A673 (cell line): Measurements from ENCODE around the gene TCEA3. TPM values are rescaled to one million over a fixed set of nuclear protein-coding genes. Genes with fewer than 3 reads are reported as not detected.

Experiments used
- BruUV-seq: library from RNA; stranded (reverse); fragments of 400-500 nt; replicated peaks from 2 replicates; lab custom pipeline; 2021; lab: Mats Ljungman, UMichigan
- CTCF ChIA-PET: fragments of 300-600 bp; sonication (Branson Sonifier 250); formaldehyde crosslinking; loops from one replicate; lab custom pipeline; 2022; ENCODE audit warnings: antibody characterized with exemption; lab: Charles Lee
- POLR2A ChIA-PET: fragments of 300-600 bp; sonication (Branson Sonifier 250); formaldehyde crosslinking; loops from one replicate; lab custom pipeline; 2022; ENCODE audit warnings: antibody characterized with exemption; ENCODE audit not compliant: low non-redundant PET; lab: Charles Lee
- DNase-seq: peaks from one replicate; pipeline ENCODE4 v3.0.0-alpha.2; 2015; ENCODE audit warnings: low spot score
- H3K27ac ChIP-seq: fragments of 200-600 bp; sonication (generic); 2 replicates; pipeline ENCODE4 v1.5.1; 2016; ENCODE audit warnings: mixed run types, low read depth, mild to moderate bottlenecking, mixed read lengths, antibody characterized with exemption, low read length; ENCODE audit not compliant: poor library complexity, severe bottlenecking
- H3K27me3 ChIP-seq: fragments of 200-600 bp; sonication (generic); replicated peaks from 2 replicates; pipeline ENCODE4 v1.6.1; 2017; ENCODE audit warnings: mixed run types, low read depth, mild to moderate bottlenecking, mixed read lengths, antibody characterized with exemption, low read length; ENCODE audit not compliant: insufficient read depth, poor library complexity
- H3K36me3 ChIP-seq: fragments of 200-600 bp; sonication (generic); 2 replicates; pipeline ENCODE4 v1.6.1; 2016; ENCODE audit warnings: mixed run types, mild to moderate bottlenecking, mixed read lengths, antibody characterized with exemption, low read length; ENCODE audit not compliant: insufficient read depth, poor library complexity, severe bottlenecking
- H3K4me1 ChIP-seq: fragments of 200-600 bp; sonication (generic); 2 replicates; pipeline ENCODE4 v1.6.1; 2017; ENCODE audit warnings: mixed run types, mild to moderate bottlenecking, mixed read lengths, antibody characterized with exemption, low read length; ENCODE audit not compliant: insufficient read depth, poor library complexity, severe bottlenecking
- H3K4me3 ChIP-seq: fragments of 200-600 bp; sonication (generic); 2 replicates; pipeline ENCODE4 v1.5.1; 2016; ENCODE audit warnings: low read depth, mixed run types, mild to moderate bottlenecking, mixed read lengths, low read length; ENCODE audit not compliant: poor library complexity, severe bottlenecking
- H3K9me3 ChIP-seq: fragments of 200-600 bp; sonication (generic); 2 replicates; pipeline ENCODE4 v1.6.1; 2016; ENCODE audit warnings: mixed run types, low read depth, mild to moderate bottlenecking, mixed read lengths, antibody characterized with exemption, low read length; ENCODE audit not compliant: poor library complexity, severe bottlenecking
- EZH2 ChIP-seq: fragments of 200-600 bp; sonication (generic); IDR thresholded peaks from 2 replicates; pipeline ENCODE4 v1.6.1; 2017; ENCODE audit warnings: borderline replicate concordance, low read depth, mild to moderate bottlenecking, mixed read lengths, antibody characterized with exemption, low read length; ENCODE audit not compliant: poor library complexity, severe bottlenecking
- intact Hi-C: fragments of 100-400 bp; cut with micrococcal nuclease; formaldehyde crosslinking; loops from one replicate; pipeline ENCODE4 v1.10.0; 2022; ENCODE audit not compliant: unreplicated experiment
- total RNA-seq: library from RNA; stranded (reverse); gene quantifications from 2 replicates; pipeline ENCODE4 v1.2.3, GENCODE V29; 2021
- TF ChIP-seq, protein P1 (sequence below): fragments of 300-800, 200-600 bp; sonication (generic); conservative IDR thresholded peaks from 2 replicates; pipeline ENCODE4 v1.5.1; 2017; ENCODE audit warnings: low read depth, mild to moderate bottlenecking, antibody characterized with exemption, low read length, moderate library complexity, mixed read lengths

Gene TCEA3
- total RNA-seq, 1 experiment from 2014 or later: 0.99 TPM

DNA sequence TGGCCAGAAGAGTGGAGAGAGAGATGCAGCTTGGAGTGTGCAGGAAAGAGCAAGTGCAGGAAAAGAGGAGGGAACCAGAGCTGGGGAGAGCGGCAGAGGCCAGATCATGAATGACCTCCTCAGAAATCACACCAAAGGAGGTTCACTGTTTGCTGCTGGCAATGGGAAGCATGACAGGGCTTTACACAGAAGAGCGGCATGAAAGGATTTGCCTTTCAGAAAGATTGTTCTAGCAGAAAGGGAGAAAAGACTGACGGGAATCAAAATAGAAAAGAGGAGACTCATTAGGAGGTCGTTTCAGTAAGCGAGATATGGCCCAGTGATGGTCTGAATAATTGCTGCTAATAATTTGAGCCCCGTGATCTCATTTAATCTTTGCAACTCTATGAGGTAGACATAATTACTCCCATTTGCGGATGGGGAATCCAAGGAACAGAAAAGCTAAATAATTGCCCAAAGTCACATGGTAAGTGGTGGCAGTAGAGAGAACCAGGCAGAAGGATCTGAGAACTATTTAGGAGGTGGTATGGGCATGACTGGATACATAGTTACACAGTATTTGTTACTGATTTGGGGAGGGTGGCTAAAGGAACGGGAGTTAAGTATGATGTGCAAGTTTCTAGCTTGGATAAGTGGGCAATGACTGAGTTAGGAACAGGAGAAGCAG lies 67.9 kb downstream of the TCEA3 start:
- ChIA-PET POLR2A (interaction anchor here (0.8 kb wide), 1 partner anchor 13 kb away, joined by 5 read pairs; the partner anchor contains the start of gene HNRNPR), CTCF (no interaction called here)
- BruUV-seq: no TSS peak
- H3K4me1 ChIP-seq: no peaks in the 10 kb centered on the region
- H3K27ac ChIP-seq: no peak overlapping the region
- no peak for DNase-seq
- H3K36me3 ChIP-seq: peaks cover 20% of the 10 kb centered on the region
- no peak for TF ChIP-seq EZH2
- TF ChIP-seq, protein P1, sequence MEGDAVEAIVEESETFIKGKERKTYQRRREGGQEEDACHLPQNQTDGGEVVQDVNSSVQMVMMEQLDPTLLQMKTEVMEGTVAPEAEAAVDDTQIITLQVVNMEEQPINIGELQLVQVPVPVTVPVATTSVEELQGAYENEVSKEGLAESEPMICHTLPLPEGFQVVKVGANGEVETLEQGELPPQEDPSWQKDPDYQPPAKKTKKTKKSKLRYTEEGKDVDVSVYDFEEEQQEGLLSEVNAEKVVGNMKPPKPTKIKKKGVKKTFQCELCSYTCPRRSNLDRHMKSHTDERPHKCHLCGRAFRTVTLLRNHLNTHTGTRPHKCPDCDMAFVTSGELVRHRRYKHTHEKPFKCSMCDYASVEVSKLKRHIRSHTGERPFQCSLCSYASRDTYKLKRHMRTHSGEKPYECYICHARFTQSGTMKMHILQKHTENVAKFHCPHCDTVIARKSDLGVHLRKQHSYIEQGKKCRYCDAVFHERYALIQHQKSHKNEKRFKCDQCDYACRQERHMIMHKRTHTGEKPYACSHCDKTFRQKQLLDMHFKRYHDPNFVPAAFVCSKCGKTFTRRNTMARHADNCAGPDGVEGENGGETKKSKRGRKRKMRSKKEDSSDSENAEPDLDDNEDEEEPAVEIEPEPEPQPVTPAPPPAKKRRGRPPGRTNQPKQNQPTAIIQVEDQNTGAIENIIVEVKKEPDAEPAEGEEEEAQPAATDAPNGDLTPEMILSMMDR: no peak
- peaks cover 26% of the 10 kb centered on the region for H3K9me3 ChIP-seq
- intact Hi-C loops: no loop called here
- H3K4me3 ChIP-seq: no peak overlapping the region
- H3K27me3 ChIP-seq: no peaks in the 10 kb centered on the region

DNA sequence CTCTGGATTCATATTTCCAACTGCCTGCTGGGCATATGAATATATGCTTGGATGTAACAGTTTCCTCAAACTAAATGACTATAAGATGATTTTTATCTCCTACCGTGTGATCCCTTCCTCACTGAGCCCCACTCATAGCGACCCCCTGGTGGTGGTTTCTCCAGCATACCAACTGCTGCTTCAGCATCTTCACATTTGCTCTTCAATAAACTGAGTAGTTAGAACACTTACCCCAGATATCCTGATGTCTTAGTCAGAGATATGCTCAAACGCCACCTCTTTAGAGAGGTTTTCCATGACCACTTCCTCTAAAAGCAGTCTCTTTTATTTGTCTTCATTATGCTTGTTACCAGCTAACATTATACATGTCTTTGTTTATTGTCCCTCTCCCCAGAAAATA lies 70.3 kb downstream of the TCEA3 start:
- CTCF ChIA-PET: interaction anchor here (0.7 kb wide), 1 partner anchor 10 kb away, joined by 5 read pairs; the partner anchor contains the start of gene HNRNPR
- BruUV-seq: no TSS peak

DNA sequence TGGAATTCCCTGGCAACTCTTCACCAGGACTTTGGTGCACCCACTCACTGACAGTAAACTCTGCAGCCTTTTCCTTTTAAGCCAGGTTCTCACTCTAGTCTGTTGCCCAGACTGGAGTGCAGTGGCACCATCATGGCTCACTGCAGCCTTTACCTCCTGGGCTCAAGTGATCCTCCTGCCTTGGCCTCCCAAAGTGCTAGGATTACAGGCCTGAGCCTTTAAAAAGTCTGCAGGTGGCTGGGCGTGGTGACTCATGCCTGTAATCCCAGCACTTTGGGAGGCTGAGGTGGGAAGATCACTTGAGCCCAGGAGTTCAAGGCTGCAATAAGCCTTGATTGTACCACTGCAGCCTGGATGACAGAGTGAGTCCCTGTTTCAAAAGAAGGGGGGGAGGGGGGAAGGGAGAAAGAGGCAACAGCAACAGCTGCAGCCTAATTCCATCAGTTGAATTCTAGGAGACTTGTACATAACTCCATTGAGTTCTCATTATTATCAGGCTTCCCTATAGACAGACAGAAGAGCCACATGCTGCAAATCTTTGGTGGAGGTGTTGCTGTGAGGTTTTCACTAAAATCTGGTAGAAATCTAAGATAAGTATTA lies 72.4 kb downstream of the TCEA3 start:
- ChIA-PET CTCF (no interaction called here), POLR2A (no interaction called here)
- TF ChIP-seq, protein P1: no peak
- TF ChIP-seq EZH2: no peak
- Histone ChIP-seq H3K27me3 (no peaks in the 10 kb centered on the region), H3K4me3 (no peak overlapping the region), H3K36me3 (no peaks in the 10 kb centered on the region), H3K9me3 (no peaks in the 10 kb centered on the region), H3K4me1 (no peaks in the 10 kb centered on the region), H3K27ac (no peak overlapping the region)
- intact Hi-C loops: no loop called here
- no peak for DNase-seq
- BruUV-seq: no TSS peak

More for the DNA sequence above, 70.3 kb downstream of the TCEA3 start:
- Histone ChIP-seq H3K9me3 (peaks cover 4% of the 10 kb centered on the region), H3K4me3 (no peak overlapping the region), H3K4me1 (no peaks in the 10 kb centered on the region), H3K27me3 (no peaks in the 10 kb centered on the region), H3K27ac (no peak overlapping the region), H3K36me3 (no peaks in the 10 kb centered on the region)
- intact Hi-C loops: no loop called here
- POLR2A ChIA-PET: no interaction called here
- TF ChIP-seq, protein P1: peak; percentile 24; the same call in 1 of the 2 replicates
- TF ChIP-seq EZH2: no peak
- no peak for DNase-seq
